Measurements from ENCODE around the gene ZFAND2A. TPM values are rescaled to one million over a fixed set of nuclear protein-coding genes. Genes with fewer than 3 reads are reported as not detected.

ZFAND2A gene
- total and polyA plus RNA-seq, 3 donors from 2014 or later: 32.9 to 61.4 (median 37.8) TPM

DNA sequence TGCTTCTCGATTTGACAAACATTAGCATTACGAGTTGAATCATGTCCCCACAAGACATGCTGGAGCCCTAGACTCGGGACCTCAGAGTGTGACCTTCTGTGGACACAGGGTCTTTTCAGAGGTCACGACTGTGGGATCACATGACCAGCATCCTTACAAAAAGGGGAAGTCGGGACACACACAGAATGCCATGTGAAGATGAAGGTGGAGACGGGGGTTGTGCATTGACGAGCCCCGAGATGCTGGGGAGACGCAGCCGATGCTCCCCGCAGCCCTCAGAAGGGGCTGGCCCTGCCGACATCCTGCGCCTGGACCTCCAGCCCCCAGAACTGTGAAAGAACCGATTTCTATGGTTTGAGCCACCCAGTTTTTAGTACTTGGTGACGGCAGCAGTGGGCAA lies 7.5 kb downstream of the ZFAND2A start:
- no peak for DNase-seq
- WGBS, 2 donors: 91 to 95% methylated on average over 15 of the region's 15 CpGs
- Histone ChIP-seq H3K36me3 (ENCODE audit: low read depth, missing control alignments) (no peaks in the 10 kb centered on the region), H3K9me3 (no peaks in the 10 kb centered on the region), H3K27me3 (no peaks in the 10 kb centered on the region), H3K4me3 (no peak overlapping the region), H3K4me1 (no peaks in the 10 kb centered on the region), H3K27ac (no peak overlapping the region)
- intact Hi-C loops (cut with DNase I; ENCODE audit: low total_unique reads): no loop called here
- TF ChIP-seq, protein P1, sequence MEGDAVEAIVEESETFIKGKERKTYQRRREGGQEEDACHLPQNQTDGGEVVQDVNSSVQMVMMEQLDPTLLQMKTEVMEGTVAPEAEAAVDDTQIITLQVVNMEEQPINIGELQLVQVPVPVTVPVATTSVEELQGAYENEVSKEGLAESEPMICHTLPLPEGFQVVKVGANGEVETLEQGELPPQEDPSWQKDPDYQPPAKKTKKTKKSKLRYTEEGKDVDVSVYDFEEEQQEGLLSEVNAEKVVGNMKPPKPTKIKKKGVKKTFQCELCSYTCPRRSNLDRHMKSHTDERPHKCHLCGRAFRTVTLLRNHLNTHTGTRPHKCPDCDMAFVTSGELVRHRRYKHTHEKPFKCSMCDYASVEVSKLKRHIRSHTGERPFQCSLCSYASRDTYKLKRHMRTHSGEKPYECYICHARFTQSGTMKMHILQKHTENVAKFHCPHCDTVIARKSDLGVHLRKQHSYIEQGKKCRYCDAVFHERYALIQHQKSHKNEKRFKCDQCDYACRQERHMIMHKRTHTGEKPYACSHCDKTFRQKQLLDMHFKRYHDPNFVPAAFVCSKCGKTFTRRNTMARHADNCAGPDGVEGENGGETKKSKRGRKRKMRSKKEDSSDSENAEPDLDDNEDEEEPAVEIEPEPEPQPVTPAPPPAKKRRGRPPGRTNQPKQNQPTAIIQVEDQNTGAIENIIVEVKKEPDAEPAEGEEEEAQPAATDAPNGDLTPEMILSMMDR (IDR thresholded peaks at IDR 0.05): no peak
- TF ChIP-seq POLR2A (IDR thresholded peaks at IDR 0.05): no peak

DNA sequence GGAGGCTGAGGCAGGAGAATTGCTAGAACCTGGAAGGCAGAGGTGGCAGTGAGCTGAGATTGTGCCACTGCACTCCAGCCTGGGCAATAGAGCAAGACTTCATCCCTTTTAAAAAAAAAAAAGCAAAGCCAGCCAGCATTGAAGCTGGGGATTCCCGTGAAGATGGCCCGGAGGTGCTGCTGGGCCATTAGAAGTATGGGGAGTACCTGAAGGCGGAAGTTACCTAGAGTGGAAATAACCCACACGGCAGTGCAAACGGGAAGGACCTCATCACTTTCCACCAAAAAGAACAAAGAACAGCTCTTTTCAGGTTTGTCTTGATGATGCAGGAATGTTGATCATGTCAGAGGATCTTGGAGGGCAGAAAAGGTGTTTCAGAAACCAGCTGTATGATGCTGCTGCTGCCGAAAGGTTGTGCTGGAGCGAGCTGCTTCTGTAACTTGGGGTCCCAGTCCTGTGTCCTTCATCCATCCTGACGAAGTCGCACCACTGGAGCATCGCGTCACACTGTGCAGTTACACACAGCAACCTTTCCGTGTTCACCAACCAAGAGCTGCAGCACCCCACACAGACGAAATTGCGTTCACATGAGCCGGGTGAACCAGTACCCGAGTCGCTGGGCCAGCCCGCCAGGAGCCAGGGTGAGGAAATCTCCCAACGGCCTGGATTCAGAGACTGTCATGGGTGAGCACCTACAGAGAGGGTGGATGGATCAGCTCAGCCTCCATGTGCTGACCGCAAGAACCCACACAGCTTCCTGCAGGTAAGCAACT lies 8.2 kb downstream of the ZFAND2A start:
- Histone ChIP-seq H3K4me3 (no peak overlapping the region), H3K4me1 (no peaks in the 10 kb centered on the region), H3K9me3 (no peaks in the 10 kb centered on the region), H3K36me3 (ENCODE audit: low read depth, missing control alignments) (no peaks in the 10 kb centered on the region), H3K27me3 (no peaks in the 10 kb centered on the region), H3K27ac (no peak overlapping the region)
- DNase-seq: no peak
- intact Hi-C loops (cut with DNase I; ENCODE audit: low total_unique reads): no loop called here
- TF ChIP-seq POLR2A (IDR thresholded peaks at IDR 0.05): no peak
- TF ChIP-seq, protein P1 (IDR thresholded peaks at IDR 0.05): no peak
- 89 to 94% methylated on average over 20 of the region's 20 CpGs for WGBS, 2 donors

DNA sequence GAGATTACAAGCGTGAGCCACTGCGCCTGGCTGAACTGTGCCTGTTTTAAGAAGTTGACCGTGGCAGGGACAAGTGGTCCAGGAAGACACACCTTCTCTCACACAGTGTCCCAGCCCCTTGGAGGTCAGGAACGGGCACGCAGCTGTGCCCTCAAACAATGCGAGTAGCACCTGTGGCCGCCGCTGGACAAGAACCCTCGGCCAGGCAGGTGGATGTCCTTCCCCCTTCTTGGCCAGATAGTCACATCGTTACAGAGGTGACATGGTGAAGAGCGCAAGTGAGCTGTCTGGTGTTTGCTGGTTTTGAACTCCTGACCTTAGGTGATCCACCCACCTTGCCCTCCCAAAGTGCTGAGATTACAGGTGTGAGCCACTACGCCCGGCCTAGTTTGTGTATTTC lies 8.8 kb downstream of the ZFAND2A start:
- H3K4me1 ChIP-seq: no peaks in the 10 kb centered on the region
- H3K4me3 ChIP-seq: no peak overlapping the region
- intact Hi-C loops (cut with DNase I; ENCODE audit: low total_unique reads): no loop called here
- no peaks in the 10 kb centered on the region for H3K36me3 ChIP-seq (ENCODE audit: low read depth, missing control alignments)
- TF ChIP-seq, protein P1 (IDR thresholded peaks at IDR 0.05): no peak
- no peak for TF ChIP-seq POLR2A (IDR thresholded peaks at IDR 0.05)
- no peaks in the 10 kb centered on the region for H3K27me3 ChIP-seq
- no peaks in the 10 kb centered on the region for H3K9me3 ChIP-seq
- DNase-seq: no peak
- H3K27ac ChIP-seq: no peak overlapping the region
- WGBS, 2 donors: 90 to 92% methylated on average over 12 to 13 of the region's 13 CpGs

DNA sequence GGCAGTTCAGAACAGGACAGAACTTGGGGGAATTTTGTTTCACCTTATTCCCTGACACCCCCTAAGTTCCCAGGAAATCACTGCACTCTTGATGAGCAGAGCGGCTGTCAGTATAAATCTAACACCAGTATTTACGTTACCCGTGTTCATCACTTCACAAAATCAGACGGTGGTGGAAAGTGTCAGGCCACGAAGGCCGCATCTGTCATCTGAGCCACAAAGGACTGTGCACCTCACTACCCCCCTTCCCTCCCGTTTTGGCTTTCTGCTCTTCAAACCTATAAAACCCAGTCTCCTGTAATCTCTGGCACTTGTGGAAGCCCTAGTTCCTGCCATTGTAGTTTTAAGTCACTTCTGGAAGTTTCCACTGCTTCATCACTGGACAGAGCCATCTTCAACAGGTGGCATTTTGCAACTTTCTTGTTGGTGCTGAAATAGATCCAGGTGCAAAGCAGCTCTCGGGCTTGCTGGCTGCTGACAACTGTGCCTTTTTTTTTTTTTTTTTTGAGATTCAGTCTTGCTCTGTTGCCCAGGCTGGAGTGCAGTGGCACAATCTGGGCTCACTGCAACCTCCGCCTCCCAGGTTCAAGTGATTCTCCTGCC lies 9.5 kb downstream of the ZFAND2A start:
- intact Hi-C loops (cut with DNase I; ENCODE audit: low total_unique reads): no loop called here
- WGBS, 2 donors: 88% methylated on average over 9 of the region's 9 CpGs
- Histone ChIP-seq H3K4me3 (no peak overlapping the region), H3K4me1 (no peaks in the 10 kb centered on the region), H3K27me3 (no peaks in the 10 kb centered on the region), H3K27ac (no peak overlapping the region), H3K36me3 (ENCODE audit: low read depth, missing control alignments) (no peaks in the 10 kb centered on the region), H3K9me3 (no peaks in the 10 kb centered on the region)
- DNase-seq: no peak
- TF ChIP-seq POLR2A (IDR thresholded peaks at IDR 0.05): no peak
- TF ChIP-seq, protein P1 (IDR thresholded peaks at IDR 0.05): no peak
